ENCODE data around the gene SLC4A11. TPM values are rescaled to one million over a fixed set of nuclear protein-coding genes. Genes with fewer than 3 reads are reported as not detected.

SLC4A11 gene
- total and polyA plus RNA-seq, 5 donors = 0.29 to 0.36 TPM; not detected in 3

DNA sequence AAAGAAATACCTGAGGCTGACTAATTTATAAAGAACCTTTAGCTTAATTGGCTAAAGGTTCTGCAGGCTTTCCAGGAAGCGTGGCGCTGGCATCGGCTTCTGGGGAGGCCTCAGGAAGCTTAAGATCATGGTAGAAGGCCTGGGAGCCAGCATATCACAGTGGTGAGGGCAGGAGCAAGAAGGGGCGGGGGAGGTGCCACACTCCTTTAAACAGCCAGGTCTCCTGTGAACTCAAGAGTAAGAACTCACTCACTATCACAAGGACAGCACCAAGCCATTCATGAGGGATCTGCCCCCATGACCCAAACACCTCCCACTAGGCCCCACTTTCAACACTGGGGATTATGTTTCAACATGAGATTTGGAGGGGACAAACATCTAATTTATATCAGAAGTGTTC, 34.4 kb upstream of the SLC4A11 start:
- H3K4me1 ChIP-seq (ENCODE audit: control insufficient read depth, insufficient read depth, low read length) = no peaks in the 10 kb centered on the region
- ATAC-seq = no peak
- no peak overlapping the region for H3K4me3 ChIP-seq (ENCODE audit: low read length)
- H3K9me3 ChIP-seq (ENCODE audit: control insufficient read depth, low read length) = no peaks in the 10 kb centered on the region
- no peak overlapping the region for H3K27ac ChIP-seq (ENCODE audit: low read length)
- 93% methylated on average over 4 of the region's 4 CpGs for WGBS
- H3K27me3 ChIP-seq (ENCODE audit: control insufficient read depth, insufficient read depth) = no peaks in the 10 kb centered on the region
- DNase-seq = no peak
- intact Hi-C loops (cut with DNase I) = no loop called here

DNA sequence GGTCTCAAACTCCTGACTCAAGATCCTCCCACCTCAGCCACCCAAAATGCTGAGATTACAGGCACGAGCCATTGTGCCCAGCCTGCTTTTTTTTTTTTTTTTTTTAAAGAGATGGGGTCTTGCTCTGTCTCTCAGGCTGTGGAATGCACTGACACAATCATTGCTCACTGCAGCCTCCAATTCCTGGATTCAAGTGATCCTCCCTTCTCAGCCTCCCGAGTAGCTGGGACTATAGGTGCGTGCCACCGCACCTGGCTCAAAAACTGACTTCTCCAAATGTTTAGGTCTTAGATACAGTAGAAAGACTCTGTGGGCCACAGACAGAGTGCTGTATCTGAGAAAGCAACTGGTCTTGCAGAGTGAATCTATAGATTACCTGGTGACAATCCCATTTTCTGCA, 31.1 kb upstream of the SLC4A11 start:
- intact Hi-C loops (cut with DNase I) = no loop called here
- H3K4me3 ChIP-seq (ENCODE audit: low read length) = no peak overlapping the region

DNA sequence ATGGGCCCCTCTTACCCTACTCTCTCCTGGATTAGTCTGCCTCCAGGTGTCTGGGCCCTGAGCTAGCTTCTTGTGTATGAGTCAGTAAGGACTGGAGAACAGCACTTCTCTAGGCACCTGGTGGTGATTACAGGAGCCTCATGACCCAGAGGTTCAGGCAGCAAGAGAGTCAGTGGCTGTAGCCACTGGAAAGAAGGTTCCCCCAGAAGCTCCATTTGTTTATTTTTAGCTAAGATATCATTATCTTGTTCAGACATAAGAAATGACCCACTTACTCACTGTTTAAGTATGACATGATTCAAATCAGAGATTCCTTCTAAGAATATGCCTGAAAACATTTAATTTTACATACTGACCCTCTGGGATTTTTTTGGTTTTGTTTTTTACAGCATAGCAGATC, 23.6 kb upstream of the SLC4A11 start:
- intact Hi-C loops (cut with DNase I) = no loop called here
- DNase-seq (no peak), ATAC-seq (no peak)
- H3K9me3 ChIP-seq (ENCODE audit: control insufficient read depth, low read length) = no peaks in the 10 kb centered on the region
- H3K27ac ChIP-seq (ENCODE audit: low read length) = no peak overlapping the region
- H3K4me1 ChIP-seq (ENCODE audit: control insufficient read depth, insufficient read depth, low read length) = no peaks in the 10 kb centered on the region
- H3K4me3 ChIP-seq (ENCODE audit: low read length) = no peak overlapping the region
- no peaks in the 10 kb centered on the region for H3K27me3 ChIP-seq (ENCODE audit: control insufficient read depth, insufficient read depth)

More for the DNA sequence above, 31.1 kb upstream of the SLC4A11 start:
- ATAC-seq (no peak), DNase-seq (no peak)
- Histone ChIP-seq H3K9me3 (ENCODE audit: control insufficient read depth, low read length) (no peaks in the 10 kb centered on the region), H3K27ac (ENCODE audit: low read length) (no peak overlapping the region), H3K4me1 (ENCODE audit: control insufficient read depth, insufficient read depth, low read length) (no peaks in the 10 kb centered on the region), H3K27me3 (ENCODE audit: control insufficient read depth, insufficient read depth) (no peaks in the 10 kb centered on the region)
- WGBS = 95% methylated on average over 4 of the region's 4 CpGs

DNA sequence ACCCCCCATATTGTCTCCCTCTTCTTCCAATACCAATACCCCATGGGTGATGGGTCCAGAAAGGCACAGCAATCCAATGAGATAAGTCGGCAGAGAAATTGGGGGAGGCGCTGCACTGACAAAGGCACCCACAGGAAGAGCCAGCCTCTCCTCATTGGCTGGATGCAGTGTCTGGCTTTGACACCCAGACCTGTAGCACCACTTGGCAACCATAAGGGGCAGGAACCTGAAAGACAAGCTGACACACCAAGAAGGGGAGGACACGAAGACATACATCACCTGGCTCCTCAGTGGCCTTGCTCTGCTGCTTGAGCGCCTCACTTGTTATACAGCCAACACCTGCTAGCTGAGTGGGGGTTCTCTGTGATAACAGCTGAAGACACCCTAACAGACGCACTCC, 19.4 kb upstream of the SLC4A11 start:
- H3K27ac ChIP-seq (ENCODE audit: low read length) = no peak overlapping the region
- no peaks in the 10 kb centered on the region for H3K27me3 ChIP-seq (ENCODE audit: control insufficient read depth, insufficient read depth)
- ATAC-seq = no peak
- DNase-seq = no peak
- no peak overlapping the region for H3K4me3 ChIP-seq (ENCODE audit: low read length)
- WGBS = 88% methylated on average over 5 of the region's 5 CpGs
- H3K9me3 ChIP-seq (ENCODE audit: control insufficient read depth, low read length) = no peaks in the 10 kb centered on the region
- no peaks in the 10 kb centered on the region for H3K4me1 ChIP-seq (ENCODE audit: control insufficient read depth, insufficient read depth, low read length)
- intact Hi-C loops (cut with DNase I) = no loop called here

DNA sequence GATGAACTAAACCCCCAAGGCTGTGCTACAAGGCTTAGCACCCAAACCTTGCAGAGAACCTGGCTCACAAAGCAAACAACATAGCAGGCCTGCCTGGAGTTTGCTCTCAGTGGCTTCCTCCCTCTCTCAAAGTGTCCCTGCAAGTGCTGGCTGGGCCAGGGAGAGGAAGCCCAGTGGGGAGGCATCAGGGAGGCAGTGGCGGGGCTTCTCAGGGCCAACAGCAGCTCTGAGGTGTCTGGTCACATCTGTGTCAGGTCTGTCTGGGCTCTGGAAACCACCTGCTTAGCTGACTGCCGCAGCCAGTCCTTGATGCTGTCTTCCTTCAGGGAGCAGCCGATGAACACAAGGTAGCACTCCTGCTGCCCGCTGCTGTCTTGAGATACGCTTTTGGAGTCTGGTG, 16.7 kb upstream of the SLC4A11 start:
- DNase-seq (no peak), ATAC-seq (no peak)
- intact Hi-C loops (cut with DNase I) = no loop called here
- Histone ChIP-seq H3K4me3 (ENCODE audit: low read length) (no peak overlapping the region), H3K27ac (ENCODE audit: low read length) (no peak overlapping the region), H3K4me1 (ENCODE audit: control insufficient read depth, insufficient read depth, low read length) (no peaks in the 10 kb centered on the region), H3K27me3 (ENCODE audit: control insufficient read depth, insufficient read depth) (no peaks in the 10 kb centered on the region), H3K9me3 (ENCODE audit: control insufficient read depth, low read length) (no peaks in the 10 kb centered on the region)
- 94% methylated on average over 5 of the region's 5 CpGs for WGBS

DNA sequence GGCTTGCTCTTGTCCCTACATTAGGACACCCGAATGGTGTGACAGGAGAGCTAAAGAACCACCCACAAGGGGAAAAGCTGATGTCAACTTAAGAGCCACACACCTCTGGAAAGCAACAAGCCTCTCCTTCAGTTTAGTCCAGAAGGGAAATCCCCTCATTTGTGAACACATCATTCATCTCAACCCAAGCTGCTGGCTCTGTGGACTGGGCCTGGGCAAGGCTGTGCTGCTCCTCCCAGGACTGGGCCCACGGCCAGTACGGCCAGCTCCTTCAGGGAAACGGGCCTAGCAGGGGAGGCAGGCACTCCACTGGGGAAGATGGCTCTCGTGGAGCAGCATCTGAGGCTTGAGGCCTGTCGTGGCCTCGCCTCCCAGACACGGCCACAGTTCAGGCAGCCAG, 12.8 kb upstream of the SLC4A11 start:
- Histone ChIP-seq H3K4me1 (ENCODE audit: control insufficient read depth, insufficient read depth, low read length) (no peaks in the 10 kb centered on the region), H3K27ac (ENCODE audit: low read length) (no peak overlapping the region), H3K4me3 (ENCODE audit: low read length) (no peak overlapping the region), H3K27me3 (ENCODE audit: control insufficient read depth, insufficient read depth) (no peaks in the 10 kb centered on the region), H3K9me3 (ENCODE audit: control insufficient read depth, low read length) (no peaks in the 10 kb centered on the region)
- intact Hi-C loops (cut with DNase I) = no loop called here
- peak; percentile 50 to 71 for ATAC-seq
- 55% methylated on average over 8 of the region's 8 CpGs for WGBS
- peak; percentile 70 to 90 (median 88) for DNase-seq

DNA sequence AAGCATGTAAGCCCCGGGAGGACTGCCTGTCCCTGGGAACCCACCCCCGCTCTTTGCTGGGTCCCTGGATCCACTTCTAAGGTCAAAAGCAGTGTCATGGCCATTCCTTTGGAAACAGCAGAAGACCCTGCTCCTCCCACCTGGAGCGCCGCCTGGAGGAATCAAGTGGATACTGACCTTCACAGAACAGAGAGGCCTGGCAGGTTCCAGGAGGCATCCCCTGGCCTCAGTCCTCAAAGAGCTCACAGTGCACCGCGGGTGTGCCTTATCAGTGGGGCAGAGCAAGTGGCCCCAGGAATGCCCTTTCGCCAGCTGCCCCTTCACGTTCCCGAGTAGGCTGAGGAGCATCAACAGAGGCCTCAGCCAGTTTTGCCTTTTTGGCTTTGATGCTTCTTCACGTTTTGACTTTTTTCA, 11.1 kb upstream of the SLC4A11 start:
- DNase-seq (peak in 1 of 3 donors; percentile 34), ATAC-seq (no peak)
- Histone ChIP-seq H3K9me3 (ENCODE audit: control insufficient read depth, low read length) (no peaks in the 10 kb centered on the region), H3K27ac (ENCODE audit: low read length) (no peak overlapping the region), H3K4me1 (ENCODE audit: control insufficient read depth, insufficient read depth, low read length) (no peaks in the 10 kb centered on the region), H3K4me3 (ENCODE audit: low read length) (no peak overlapping the region), H3K27me3 (ENCODE audit: control insufficient read depth, insufficient read depth) (no peaks in the 10 kb centered on the region)
- 72% methylated on average over 10 of the region's 10 CpGs for WGBS
- intact Hi-C loops (cut with DNase I) = no loop called here

DNA sequence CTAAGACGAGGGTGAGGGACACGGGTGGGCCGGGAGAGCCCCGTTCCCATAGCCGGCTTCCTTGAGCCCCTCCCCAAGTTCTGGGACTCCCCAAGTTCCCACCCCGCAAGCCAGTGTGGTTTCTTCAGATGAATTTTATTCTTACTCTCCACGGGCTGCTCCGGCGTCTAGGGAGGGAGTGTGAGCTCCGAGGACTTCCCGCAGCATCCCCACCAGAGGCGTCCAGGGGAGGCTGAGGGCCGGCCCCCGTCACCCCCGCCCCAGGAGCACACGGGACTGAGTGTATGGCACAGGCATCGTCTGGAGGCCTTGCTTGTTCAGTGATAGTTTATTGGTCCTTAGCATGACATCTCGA, 10.0 kb upstream of the SLC4A11 start:
- intact Hi-C loops (cut with DNase I) = no loop called here
- peak; percentile 15 to 21 for ATAC-seq
- no peaks in the 10 kb centered on the region for H3K4me1 ChIP-seq (ENCODE audit: control insufficient read depth, insufficient read depth, low read length)

DNA sequence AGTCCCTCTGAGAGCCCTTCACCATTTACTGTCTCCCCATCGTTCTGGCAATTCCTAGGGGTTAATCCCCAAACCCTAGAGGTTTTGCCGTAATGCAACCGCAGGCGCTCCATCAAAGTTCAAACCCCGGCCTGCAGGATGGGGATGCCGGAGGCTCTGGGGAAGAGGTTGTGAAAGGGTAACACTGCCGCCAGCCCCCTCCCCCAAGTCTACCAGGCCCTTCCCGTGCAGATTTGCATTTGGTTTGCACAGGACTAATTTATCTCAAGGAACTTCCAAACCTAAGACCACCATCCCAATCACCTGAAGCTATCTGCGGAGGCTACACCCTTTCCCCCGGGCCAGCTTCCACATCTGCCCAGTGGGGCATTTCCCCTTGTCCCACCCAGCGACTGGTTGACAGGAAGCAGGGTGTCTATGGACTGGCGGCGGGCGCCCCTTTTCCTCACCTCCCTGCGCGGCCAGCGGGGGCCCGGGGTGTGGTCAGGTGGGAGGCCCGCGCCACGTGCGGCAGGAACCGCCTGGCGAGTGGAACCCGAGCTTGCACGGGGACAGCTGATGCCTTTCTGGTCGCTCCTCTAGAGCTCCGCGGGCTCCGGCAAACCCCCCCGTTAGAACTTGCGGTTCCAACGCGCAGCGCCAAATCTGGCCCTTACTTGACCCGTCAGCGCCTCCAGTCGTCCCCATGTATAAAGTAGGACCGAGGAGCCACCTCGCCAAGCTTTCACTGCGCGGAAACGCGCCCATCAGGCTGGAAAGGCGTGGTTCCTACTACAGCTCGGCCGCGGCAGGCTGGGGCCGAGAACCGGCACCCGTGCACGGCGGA, 9.4 kb upstream of the SLC4A11 start:
- Histone ChIP-seq H3K4me3 (ENCODE audit: low read length) (no peak overlapping the region), H3K27me3 (ENCODE audit: control insufficient read depth, insufficient read depth) (no peaks in the 10 kb centered on the region), H3K4me1 (ENCODE audit: control insufficient read depth, insufficient read depth, low read length) (no peaks in the 10 kb centered on the region), H3K27ac (ENCODE audit: low read length) (no peak overlapping the region), H3K9me3 (ENCODE audit: control insufficient read depth, low read length) (no peaks in the 10 kb centered on the region)
- DNase-seq (peak; percentile 46 to 84 (median 83)), ATAC-seq (peak; percentile 68 to 71)
- intact Hi-C loops (cut with DNase I) = no loop called here
- 9% methylated on average over 53 of the region's 53 CpGs for WGBS

More for the DNA sequence above, 10.0 kb upstream of the SLC4A11 start:
- Histone ChIP-seq H3K27ac (ENCODE audit: low read length) (no peak overlapping the region), H3K4me3 (ENCODE audit: low read length) (no peak overlapping the region), H3K9me3 (ENCODE audit: control insufficient read depth, low read length) (no peaks in the 10 kb centered on the region), H3K27me3 (ENCODE audit: control insufficient read depth, insufficient read depth) (no peaks in the 10 kb centered on the region)
- DNase-seq = no peak
- WGBS = 24% methylated on average over 18 of the region's 18 CpGs

DNA sequence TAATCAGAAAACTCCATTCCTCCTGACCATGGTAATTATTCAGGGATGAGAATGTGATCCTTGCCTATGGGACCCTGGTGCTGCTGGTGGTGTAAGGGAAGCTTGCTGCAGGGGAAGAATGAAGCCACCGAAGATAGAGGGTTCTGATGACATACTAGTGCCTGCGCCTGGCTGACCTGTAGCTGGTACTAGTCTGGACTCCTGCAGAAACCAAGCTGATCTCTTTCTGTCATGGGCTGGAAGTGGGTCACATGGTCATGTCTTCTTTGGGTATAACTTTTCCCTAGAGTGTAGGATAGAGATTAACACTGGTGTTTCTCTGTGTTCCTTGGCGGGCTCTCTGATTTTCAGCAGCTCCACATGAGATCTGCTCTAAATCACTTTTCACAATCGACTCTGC, 8.6 kb upstream of the SLC4A11 start:
- H3K4me3 ChIP-seq (ENCODE audit: low read length) = no peak overlapping the region
- H3K27me3 ChIP-seq (ENCODE audit: control insufficient read depth, insufficient read depth) = no peaks in the 10 kb centered on the region
- no peaks in the 10 kb centered on the region for H3K9me3 ChIP-seq (ENCODE audit: control insufficient read depth, low read length)
- intact Hi-C loops (cut with DNase I) = no loop called here
- DNase-seq (no peak), ATAC-seq (peak; percentile 17 to 22)
- no peaks in the 10 kb centered on the region for H3K4me1 ChIP-seq (ENCODE audit: control insufficient read depth, insufficient read depth, low read length)
- no peak overlapping the region for H3K27ac ChIP-seq (ENCODE audit: low read length)
- 45% methylated on average over 4 of the region's 4 CpGs for WGBS

DNA sequence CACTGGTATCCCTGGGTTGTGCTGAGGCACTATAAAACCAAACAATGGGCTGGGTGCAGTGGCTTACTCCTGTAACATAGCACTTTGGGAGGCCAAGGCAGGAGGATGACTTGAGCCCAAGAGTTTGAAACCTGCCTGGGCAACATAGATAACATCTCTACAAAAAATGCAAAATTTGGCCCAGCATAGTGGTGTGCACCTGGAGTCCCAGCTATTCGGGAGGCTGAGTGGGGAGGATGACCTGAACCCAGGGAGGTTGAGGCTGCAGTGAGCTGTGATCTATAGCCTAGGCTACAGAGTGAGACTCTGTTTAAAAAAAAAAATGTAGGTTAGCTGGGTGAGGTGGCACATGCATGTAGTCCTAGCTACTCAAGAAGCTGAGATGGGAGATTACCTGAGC, 7.7 kb upstream of the SLC4A11 start:
- ATAC-seq = no peak

DNA sequence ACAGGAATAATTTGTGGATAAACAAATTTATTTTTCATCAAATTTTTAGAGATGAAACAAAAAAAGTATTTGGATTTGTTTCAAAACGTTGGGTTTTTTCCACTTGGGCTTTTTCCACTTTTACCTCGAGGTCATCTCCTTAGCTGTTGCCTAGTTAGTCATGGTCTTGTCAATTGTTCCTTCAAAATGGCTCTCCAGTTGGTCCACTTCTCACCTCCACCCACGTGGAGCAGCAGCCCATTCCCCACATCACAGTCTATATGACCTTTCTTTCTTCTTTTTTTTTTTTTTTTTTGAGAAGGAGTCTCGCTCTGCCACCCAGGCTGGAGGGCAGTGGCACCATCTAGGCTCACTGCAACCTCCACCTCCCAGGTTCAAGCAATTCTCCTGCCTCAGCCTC, 6.7 kb upstream of the SLC4A11 start:
- no peak for ATAC-seq
- no peaks in the 10 kb centered on the region for H3K9me3 ChIP-seq (ENCODE audit: control insufficient read depth, low read length)
- no peaks in the 10 kb centered on the region for H3K27me3 ChIP-seq (ENCODE audit: control insufficient read depth, insufficient read depth)
- no peak overlapping the region for H3K4me3 ChIP-seq (ENCODE audit: low read length)
- 69% methylated on average over 4 of the region's 4 CpGs for WGBS
- H3K27ac ChIP-seq (ENCODE audit: low read length) = no peak overlapping the region
- no peaks in the 10 kb centered on the region for H3K4me1 ChIP-seq (ENCODE audit: control insufficient read depth, insufficient read depth, low read length)
- intact Hi-C loops (cut with DNase I) = no loop called here
- peak in 1 of 3 donors; percentile 23 for DNase-seq

More for the DNA sequence above, 7.7 kb upstream of the SLC4A11 start:
- no peaks in the 10 kb centered on the region for H3K9me3 ChIP-seq (ENCODE audit: control insufficient read depth, low read length)
- H3K27ac ChIP-seq (ENCODE audit: low read length) = no peak overlapping the region
- WGBS = 94% methylated on average over 1 of the region's 1 CpG
- H3K27me3 ChIP-seq (ENCODE audit: control insufficient read depth, insufficient read depth) = no peaks in the 10 kb centered on the region
- no peak for DNase-seq
- intact Hi-C loops (cut with DNase I) = no loop called here
- no peak overlapping the region for H3K4me3 ChIP-seq (ENCODE audit: low read length)
- H3K4me1 ChIP-seq (ENCODE audit: control insufficient read depth, insufficient read depth, low read length) = no peaks in the 10 kb centered on the region

Data from right cardiac atrium (tissue), 5 donors.